ENCODE measurements around the gene WNK1.
A peak's percentile ranks its signal among the peaks of the same experiment; 100 is the strongest.
"Not testable (repeated sequence)": the region's sequence is repeated elsewhere in the genome, so short reads cannot be mapped to it uniquely, and the experiment has no call there.

The WNK1 gene

DNA sequence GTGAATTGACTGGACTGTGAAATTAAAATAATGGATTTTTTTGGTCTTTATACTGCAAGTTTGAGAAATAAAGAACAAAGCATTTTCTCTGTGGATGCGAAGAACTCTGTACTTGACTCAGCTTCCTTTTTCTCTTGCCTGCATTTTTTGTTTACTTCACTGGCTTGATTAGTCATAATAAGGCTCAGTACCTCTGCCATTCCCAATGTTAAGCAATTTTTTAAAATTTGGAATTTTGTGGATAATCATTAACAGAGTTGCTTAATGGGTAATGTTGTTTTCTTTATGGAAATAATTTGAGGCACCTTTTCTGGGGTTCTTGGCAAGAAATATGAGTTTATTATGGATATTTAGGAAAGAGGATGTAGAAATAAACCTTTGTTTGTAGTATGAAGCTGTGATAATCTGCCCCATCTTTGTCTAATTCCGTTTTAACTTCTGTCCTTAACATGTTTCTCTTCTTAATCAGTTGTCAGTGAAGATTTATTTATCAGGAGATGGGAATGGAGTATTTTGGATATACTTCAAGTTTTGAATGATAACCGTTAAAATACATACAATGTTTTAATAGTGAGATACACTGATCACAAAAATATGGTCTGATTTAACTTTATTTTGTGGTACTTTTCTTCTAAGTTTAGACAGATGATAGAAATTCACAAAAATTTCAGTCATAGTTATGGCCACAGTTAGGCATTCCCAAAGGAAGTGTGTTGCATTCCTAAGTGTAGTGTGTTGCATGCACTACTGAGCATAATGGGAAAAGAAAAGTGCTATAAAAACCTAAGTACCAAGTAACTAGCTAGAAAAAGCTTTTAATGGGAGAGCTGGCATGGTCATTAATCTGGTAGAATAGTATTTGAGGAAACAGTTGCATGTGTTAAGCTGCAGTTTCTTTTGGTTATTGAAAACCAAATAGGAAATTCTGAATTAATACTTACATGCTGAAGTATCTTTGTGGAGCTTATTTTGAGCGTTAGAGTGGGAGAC, 27.7 kb downstream of the WNK1 start:
- peak in 1 of 2 experiments; percentile 6 for DNase-seq

DNA sequence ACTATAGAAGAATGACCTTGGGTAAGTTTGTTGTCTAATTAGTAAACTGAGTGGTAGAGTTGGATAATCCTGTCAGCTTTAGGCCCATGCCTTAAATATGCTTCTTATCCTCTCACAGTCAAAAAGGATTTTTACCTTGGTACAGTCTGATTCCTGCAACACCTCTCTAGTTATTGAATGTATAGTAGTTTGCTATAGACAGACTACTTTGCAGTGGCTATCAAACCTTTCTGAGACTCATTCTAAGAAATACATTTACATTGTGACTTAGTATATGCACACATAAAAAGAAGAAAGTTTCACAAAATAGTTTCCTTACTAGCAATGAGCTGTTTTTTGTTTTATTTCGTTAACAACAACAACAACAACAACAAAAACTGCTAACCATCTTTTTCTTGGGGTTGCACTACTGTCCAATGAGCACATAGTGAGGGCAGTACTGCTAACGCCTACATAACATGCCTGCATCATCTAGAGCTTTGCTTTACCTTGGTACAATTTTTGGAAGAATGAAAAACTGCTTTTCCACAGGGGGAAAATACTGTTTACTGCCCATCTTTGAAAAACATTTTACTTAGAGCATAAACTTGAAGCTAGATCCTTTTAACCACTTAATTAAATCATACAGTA, 28.5 kb downstream of the WNK1 start:
- no peak for DNase-seq

DNA sequence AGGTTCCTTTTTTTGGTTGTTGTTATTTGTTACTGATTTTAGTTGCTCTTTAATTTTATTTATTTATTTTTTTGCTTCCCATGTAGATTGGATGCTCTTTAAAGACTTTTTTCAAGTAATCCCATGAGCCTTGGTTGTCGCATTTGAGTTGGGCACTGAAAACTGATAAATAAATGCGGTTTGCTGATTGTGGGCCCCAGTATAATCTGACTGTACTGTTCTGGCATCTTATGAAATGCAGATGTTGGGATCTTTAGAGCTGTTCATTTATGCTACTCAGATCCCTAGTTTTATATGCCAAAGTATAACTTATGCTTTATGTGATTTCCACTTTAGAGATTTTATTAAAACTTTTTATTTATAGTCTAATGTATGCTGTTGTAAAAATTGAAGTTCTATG, 33.3 kb downstream of the WNK1 start:
- DNase-seq, result no peak

- no peak for DNase-seq
Measured at GRCh38 chr12:788288-788687, 35.9 kb downstream of the WNK1 start.

DNA sequence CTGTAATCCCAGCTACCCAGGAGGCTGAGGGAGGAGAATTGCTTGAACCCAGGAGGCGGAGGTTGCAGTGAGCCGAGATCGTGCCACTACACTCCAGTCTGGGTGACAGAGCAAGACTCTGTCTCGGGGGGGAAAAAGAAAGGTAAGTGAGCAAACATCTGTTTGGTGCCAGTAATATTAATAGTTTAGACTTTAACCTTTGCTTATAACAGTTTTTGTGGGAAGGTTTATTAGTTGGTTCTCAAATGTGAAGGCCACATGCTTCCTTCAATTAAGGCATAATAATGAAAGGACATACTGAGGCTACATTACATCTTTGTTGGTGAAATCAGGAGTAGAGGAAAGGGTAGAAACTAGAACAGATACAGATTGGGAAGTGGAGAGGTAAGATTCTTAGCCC, 36.4 kb downstream of the WNK1 start:
- not testable (repeated sequence) for DNase-seq

- DNase-seq, result no peak
Measured at GRCh38 chr12:789852-790563, 37.6 kb downstream of the WNK1 start.

GRCh38 chr12:790608-791007, 38.2 kb downstream of the WNK1 start:
- no peak for DNase-seq

DNA sequence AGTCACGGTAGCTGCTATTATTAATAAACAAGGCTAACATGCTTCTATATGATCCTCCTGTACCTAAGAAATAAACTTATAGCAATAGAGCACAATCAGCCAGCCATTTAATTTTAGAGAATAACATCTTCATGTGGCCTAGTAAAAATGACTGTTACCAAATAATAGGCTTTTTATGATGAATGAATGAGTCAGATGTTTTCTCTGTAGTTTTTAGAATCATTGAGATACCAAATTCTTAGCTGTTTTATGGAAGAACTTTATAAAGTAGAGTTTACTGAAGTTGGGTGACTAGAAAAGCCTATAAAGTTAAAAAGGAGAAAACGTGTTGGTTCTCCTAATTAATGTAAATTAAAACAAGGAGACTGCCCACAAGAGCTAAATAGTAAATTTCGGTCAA, 40.7 kb downstream of the WNK1 start:
- DNase-seq, result no peak

DNA sequence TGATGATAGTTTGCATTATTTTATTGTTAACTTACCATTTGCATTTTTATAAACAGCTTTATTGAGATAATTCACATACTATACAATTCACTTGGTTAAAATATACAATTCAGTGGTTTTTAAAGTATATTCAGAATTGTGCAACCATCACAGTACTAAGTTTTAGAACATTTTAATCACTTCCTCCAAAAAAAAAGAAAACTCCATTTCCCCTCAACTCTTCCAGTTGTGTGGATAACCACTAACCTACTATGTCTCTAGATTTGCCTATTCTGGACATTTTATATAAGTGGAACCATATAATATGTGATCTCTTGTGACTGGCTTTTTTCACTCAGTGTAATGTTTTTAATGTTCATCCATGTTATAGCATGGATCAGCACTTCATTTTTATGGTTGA, 41.3 kb downstream of the WNK1 start:
- no peak for DNase-seq

DNA sequence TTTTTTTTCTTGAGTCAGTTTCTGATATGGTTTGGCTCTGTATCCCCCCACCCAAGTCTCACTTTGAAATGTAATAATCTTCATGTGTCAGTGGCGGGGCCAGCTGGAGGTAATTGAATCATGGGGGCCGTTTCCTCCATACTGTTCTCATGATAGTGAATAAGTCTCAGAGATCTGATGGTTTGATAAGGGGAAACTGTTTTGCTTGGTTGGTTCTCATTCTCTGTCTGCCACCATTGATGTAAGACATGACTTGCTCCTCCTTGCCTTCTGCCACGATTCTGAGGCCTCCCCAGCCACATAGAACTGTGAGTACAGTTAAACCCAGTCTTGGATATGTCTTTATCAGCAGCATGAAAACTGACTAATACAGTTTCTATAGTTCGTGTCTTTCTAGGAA, 42.9 kb downstream of the WNK1 start:
- peak in 1 of 2 experiments; percentile 41 for DNase-seq

- no peak for DNase-seq
Measured at GRCh38 chr12:800401-800800, 48.0 kb downstream of the WNK1 start.

DNA sequence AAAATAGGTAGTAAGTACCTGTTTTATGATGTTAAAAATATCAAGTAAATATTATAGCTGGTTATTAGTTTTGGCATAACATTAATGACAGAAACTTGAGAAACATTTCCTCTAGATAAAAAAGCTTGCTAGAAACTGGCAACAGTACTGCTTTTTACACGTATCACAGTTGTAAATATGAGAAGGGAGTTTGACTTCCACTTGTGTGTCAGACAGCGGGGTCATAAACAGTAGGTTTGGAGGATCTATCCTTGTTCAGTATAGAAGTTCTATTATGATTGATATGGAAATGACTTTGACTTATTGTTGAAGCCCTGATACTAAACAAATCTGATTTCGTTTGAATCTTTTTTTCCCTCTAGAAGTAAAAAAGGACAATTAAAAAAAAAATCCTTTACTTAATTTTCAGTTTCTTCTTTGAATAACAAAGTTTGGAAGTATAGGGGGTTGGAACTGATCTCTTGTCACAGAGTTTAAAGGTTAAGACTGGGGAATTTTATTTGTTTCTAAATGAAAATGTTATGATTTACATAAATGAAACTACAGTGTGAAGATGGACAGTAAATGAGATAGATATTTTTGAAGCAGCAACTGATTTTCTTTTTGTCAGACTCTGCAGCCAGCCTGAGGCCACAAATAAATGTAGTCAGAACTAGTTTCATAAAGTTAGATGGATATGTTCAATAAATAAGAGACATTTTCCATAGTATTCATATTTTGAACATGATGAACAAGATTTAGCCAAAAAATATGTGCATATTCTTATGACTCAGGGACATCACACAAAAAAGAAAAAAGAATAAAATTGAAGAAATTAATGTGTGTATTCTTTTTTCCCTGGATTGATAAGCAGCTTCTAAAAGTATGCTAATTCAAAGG, 50.1 kb downstream of the WNK1 start:
- DNase-seq, result no peak

- no peak for DNase-seq
Measured at GRCh38 chr12:805022-805632, 52.7 kb downstream of the WNK1 start.

DNA sequence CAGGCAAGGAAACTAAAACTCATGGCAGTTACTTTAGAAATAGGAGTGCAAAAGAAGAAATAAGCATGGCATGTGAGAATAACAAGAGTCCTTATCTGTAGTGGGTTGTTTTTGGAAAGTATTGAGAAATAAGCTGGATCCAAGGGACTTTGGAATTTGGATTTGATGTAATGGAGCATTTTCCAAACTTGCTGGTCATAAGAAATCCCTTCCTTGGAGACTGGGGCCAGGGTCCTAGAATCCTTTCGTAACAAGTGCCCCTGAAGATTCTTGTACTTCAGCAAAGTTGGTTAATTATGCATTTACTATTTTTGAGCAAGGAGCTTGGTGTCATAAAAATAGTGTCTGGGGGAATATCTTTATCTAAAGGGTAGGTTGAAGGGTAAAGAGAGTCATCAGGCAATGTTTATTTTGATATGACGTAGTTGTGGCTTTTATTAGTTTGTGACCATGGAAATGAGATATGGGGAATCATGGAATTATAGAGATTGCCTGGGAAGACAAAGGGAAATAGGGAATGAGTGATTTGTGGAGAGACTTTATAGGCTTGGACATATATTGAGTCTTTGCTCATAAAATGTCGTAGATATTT, 53.9 kb downstream of the WNK1 start:
- no peak for DNase-seq

- no peak for DNase-seq
Measured at GRCh38 chr12:807041-807735, 54.8 kb downstream of the WNK1 start.

GRCh38 chr12:810116-810515, 57.7 kb downstream of the WNK1 start:
- DNase-seq, result no peak

DNA sequence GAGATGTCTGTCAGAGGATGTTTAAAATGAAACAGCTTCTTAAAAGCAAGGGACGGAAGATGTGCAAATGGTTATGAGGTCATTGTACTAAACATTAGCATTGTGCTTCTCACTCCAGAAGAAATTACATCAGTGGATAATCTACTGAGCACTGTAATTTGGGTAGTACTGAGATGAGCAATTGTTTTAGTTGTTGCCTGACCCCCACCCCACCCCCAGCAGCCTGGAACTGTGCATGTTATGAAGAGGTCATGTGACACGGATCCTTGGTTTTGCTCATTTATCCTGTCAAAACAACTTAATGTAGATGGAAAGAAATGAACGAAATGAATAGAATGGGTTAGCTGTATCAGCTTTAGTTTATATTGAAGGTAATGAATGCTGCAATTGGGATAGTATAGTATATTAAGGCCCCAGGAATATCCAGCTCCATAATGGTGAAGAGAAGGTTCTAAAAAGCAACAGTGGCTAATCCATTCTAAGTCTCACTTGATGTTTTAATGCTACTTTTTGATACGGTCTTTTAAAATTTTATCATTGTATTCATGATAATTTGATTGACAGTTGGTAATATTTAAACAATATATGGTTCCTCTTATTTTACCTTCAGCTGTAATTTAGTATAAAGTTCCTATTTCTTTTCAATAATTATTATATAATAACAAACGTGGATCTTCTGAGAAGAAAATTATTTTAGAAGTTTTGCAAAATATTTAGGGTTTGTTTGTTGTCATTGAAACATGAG, 58.5 kb downstream of the WNK1 start:
- no peak for DNase-seq

DNA sequence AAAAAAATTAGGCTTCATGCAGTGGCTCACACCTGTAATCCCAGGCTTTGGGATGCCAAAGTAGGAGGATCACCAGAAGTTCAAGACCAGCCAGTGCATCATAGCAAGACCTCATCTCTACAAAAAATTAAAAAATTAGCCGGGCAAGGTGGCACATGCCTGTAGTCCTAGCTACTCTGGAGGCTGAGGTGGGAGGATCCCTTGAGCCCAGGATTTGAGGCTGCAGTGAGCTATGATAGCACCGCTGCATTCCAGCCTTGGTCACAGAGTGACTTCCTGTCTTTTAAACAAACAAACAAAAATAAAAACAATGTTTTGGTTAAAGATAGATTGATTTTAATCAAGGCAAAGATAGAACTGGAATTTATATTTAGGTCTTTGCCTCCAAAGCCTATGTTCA, 60.6 kb downstream of the WNK1 start:
- DNase-seq, result no peak

DNA sequence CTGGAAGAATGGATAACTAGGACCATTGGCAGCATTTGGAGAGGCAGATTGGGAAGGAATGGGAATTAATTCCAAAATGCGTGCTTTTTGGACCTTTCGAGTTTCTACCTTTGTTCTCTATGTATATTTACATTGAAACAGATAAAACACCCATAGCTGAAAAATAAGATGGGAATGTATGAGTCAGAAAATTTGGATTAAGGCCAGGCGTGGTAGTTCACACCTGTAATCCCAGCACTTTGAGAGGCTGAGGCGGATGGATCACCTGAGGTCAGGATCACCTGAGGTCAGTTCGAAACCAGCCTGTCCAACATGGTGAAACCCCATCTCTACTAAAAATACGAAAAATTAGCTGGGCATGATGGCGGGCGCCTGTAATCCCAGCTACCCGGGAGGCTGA, 65.1 kb downstream of the WNK1 start:
- DNase-seq, result not testable (repeated sequence)

- no peak for DNase-seq
Measured at GRCh38 chr12:817941-818600, 65.7 kb downstream of the WNK1 start.
